Left forelimb (tissue), 1 donor: ENCODE measurements around the gene ATP2B2.

Experiments
- DNase-seq: peaks from one replicate; pipeline ENCODE4 v3.0.0-alpha.2; 2018; ENCODE audit warnings: low spot score

ATP2B2 gene

GRCh38 chr3:10447527-10448260, 57.7 kb downstream of the ATP2B2 start:
- no peak for DNase-seq

GRCh38 chr3:10447110-10447509, 58.3 kb downstream of the ATP2B2 start:
- no peak for DNase-seq

- no peak for DNase-seq
Measured at GRCh38 chr3:10445561-10446175, 59.7 kb downstream of the ATP2B2 start.

- DNase-seq: no peak
Measured at GRCh38 chr3:10444511-10444910, 60.9 kb downstream of the ATP2B2 start.

- DNase-seq: no peak
Measured at GRCh38 chr3:10444110-10444429, 61.3 kb downstream of the ATP2B2 start.

GRCh38 chr3:10443272-10444109, 61.9 kb downstream of the ATP2B2 start:
- DNase-seq: no peak

- no peak for DNase-seq
Measured at GRCh38 chr3:10442151-10442795, 63.1 kb downstream of the ATP2B2 start.

GRCh38 chr3:10440684-10441083, 64.7 kb downstream of the ATP2B2 start:
- no peak for DNase-seq

- no peak for DNase-seq
Measured at GRCh38 chr3:10438902-10439610, 66.3 kb downstream of the ATP2B2 start.

- no peak for DNase-seq
Measured at GRCh38 chr3:10437995-10438901, 67.1 kb downstream of the ATP2B2 start.

GRCh38 chr3:10437272-10437994, 68.0 kb downstream of the ATP2B2 start:
- DNase-seq: no peak

GRCh38 chr3:10435850-10436249, 69.5 kb downstream of the ATP2B2 start:
- no peak for DNase-seq

GRCh38 chr3:10434938-10435336, 70.4 kb downstream of the ATP2B2 start:
- DNase-seq: no peak

- no peak for DNase-seq
Measured at GRCh38 chr3:10434144-10434937, 71.0 kb downstream of the ATP2B2 start.

GRCh38 chr3:10432931-10433330, 72.5 kb downstream of the ATP2B2 start:
- DNase-seq: no peak

GRCh38 chr3:10432156-10432845, 73.1 kb downstream of the ATP2B2 start:
- no peak for DNase-seq

GRCh38 chr3:10430805-10431204, 74.6 kb downstream of the ATP2B2 start:
- DNase-seq: no peak

- DNase-seq: no peak
Measured at GRCh38 chr3:10428406-10429091, 76.8 kb downstream of the ATP2B2 start.
